ENCODE results near the gene CCDC60.
A peak's percentile ranks its signal among the peaks of the same experiment; 100 is the strongest.

DNA sequence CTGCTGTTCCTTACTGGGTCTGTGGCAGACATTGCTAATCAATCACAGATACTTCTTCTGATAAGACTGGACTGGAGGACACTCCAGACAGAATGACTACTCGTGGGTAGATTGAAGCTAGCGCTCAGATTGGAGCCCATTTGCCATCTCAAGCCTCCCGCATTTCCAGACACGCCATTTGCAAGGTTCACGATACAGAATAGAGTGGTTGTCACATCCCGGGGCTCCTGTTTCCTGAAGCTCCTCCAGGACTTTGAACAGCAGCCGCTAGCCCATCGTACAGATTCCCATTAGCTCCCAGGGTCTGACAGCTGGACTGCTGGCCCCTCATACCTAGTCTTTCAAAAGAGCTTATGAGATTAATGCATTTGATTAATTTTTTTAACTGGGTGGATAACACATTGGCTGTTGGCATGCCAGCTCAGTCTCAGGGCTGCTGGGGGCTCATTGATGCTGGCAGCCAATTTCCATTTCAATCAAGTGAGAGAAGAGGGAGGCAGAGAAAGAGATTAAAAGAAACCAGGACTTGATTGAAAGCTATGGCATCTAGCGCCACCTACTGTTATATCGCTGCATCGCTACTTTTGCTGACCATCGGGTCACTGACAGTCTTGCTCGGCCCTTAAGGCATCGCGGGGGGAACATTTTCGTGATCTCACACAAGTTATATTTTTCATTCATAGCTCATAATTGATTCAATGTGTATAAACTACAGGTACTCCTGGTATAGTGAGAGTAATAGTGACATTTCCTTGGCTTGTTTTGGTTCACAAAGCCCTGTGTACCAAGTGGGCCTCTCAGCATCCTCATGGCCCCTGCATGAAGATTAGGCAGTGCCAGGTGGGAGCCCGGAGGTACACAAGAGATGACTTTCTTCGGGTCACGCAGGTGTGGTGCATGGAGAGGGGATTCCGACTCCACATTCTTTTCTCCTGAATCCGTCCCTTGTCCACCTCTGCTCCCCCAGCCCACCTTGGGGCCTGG lies 78.6 kb downstream of the CCDC60 start:
- TF ChIP-seq, protein P1, sequence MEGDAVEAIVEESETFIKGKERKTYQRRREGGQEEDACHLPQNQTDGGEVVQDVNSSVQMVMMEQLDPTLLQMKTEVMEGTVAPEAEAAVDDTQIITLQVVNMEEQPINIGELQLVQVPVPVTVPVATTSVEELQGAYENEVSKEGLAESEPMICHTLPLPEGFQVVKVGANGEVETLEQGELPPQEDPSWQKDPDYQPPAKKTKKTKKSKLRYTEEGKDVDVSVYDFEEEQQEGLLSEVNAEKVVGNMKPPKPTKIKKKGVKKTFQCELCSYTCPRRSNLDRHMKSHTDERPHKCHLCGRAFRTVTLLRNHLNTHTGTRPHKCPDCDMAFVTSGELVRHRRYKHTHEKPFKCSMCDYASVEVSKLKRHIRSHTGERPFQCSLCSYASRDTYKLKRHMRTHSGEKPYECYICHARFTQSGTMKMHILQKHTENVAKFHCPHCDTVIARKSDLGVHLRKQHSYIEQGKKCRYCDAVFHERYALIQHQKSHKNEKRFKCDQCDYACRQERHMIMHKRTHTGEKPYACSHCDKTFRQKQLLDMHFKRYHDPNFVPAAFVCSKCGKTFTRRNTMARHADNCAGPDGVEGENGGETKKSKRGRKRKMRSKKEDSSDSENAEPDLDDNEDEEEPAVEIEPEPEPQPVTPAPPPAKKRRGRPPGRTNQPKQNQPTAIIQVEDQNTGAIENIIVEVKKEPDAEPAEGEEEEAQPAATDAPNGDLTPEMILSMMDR (IDR thresholded peaks at IDR 0.05), result peak; percentile 62 to 87 (median 83)
- no peak for TF ChIP-seq POLR2AphosphoS5 (IDR thresholded peaks at IDR 0.05)

All from prostate gland (tissue), 2 donors.